GM21576 (cell line): ENCODE measurements around the gene AP3S2.
"Not testable (repeated sequence)": the region's sequence is repeated elsewhere in the genome, so short reads cannot be mapped to it uniquely, and the experiment has no call there.

ENCODE experiments used
- ATAC-seq: cut with Tn5 transposase; IDR thresholded peaks from one replicate; pipeline ENCODE4 v1.9.1; 2021; ENCODE audit warnings: mild to moderate bottlenecking, moderate library complexity; ENCODE audit not compliant: unreplicated experiment

AP3S2 gene

DNA sequence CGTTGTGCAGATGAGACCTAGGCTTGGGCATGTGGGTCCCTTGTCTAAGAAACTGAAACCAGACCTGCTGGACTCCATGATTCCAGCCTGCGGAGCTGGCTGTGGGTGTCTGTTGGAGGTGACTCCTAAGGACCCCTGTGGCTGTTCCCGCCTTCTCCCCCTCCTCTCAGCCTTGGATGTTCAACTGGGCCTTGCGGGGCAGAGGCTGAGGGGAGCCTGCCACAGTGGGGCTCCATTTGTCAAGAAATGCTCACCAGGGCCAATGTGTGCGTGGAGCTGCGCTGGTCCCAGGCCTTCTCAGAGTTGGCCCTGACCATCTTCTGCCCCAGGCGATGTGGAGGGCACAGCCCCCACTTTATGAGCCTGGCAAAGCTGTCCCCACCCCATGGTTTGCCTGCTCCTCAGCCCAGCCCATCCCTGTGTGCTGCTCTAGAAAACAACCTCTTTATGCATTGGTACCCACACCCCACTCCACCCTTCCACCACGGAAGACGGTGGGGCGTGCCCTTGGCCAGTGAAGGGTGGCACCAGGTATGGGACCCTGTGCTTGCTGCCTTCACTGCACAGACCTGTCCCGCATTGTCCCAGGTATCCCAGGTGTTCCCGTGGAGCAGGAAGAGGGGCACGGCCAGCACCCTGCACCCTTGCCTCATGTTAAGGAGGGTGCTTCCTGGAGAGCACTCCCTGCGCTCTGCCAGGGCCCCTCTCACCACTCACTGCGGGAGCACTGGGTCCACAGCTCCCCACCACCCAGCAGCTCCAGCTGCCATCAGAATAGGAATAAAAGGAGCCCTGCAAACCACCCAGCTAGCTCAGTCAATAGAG lies 109.7 kb downstream of the AP3S2 start:
- no peak for ATAC-seq

DNA sequence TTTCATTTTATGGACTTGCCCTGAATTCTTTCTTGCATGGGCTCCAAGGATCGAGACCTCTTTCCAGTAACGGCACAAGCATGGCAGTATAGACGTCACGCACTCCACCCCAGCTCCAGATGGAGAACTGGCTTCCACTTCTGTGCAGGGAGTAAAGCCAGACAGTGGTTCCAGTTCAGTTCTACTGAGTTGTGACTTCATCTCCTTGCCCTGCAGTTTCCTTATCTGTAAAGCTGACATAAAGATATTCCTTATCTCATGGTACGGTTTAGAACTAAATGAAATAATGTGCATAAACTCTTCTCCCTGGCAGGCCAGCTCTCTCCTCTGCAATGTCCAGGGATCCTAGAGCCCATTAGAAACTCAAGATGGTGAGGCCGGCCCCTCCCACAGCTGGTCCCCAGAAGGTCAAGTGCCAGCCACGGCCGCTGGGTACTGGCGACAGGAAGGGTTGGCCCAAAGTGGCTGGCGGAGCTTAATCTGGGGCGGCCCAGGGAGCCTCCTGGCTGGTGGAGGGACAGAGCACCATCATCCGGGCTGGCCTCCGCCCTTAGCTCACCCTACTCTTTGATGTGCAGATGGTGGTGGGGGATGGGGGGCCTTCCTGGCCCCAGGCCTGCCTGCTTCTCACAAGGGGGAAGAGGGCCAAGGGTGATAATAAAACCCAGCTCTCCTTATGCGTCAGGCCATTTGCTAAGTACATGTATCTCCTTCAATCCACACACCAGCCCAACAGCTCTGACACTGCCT lies 110.5 kb downstream of the AP3S2 start:
- no peak for ATAC-seq

DNA sequence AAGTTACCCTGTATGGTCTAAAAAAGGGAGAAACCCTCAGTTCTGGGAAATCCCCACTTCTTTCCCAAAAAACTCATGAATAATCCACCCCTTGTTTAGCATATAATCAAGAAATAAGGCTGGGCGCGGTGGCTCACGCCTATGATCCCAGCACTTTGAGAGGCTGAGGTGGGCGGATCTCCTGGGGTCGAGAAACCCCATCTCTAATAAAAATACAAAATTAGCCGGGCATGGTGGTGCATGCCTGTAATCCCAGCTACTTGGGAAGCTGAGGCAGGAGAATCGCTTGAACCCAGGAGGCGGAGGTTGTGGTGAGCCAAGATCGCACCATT lies 111.2 kb downstream of the AP3S2 start:
- ATAC-seq: not testable (repeated sequence)

GRCh38 chr15:89781891-89782618 lies 111.7 kb downstream of the AP3S2 start:
- no peak for ATAC-seq

DNA sequence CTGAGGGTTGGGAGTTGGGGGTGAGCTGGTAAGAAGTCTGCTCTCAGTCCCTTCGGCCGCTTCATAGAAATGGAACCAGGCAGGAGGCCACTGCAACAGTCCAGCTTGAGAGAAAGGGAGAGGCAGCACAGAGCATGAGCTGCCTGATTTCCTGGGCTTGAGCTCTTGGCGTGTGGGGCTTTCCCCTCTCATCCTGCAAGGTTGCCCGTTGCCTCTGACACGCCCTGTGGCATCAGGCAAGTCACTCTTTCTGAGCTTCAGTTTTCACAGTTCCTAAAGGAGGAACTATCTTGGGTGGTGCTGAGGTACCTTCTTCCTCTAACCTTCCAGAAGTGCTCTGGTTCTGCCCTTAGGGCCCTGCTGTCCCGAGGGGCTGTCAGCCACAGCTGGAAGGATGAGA lies 112.7 kb downstream of the AP3S2 start:
- ATAC-seq: no peak

DNA sequence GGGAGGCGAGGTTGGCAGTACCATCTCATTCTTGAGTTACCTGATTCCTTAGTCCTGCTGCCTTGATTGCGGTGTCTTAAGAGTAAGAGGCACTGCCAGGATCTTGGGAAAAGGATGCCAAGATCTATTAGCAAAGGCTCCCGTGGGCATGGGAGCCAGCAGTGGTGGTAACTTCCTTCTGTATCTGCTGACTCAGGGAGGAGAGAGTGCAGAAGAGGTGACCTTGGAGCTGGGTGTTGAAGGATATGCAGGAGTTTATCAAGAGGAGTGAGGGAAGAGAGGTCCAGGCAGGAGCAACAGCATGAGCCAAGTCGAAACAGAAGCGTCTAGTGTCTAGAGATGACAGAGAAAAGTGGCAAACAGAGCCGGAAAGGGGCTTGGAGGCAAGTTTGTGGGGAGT lies 113.2 kb downstream of the AP3S2 start:
- ATAC-seq: no peak
